Activated T-cell treated with anti-CD3 and anti-CD28 coated beads, Interleukin-2, amount 50 U/mL, for 24 hours (primary cell): ENCODE measurements around the gene NTN1.

Experiments
- DNase-seq: peaks from one replicate; pipeline ENCODE4 v3.0.0-alpha.2; 2020
- H3K27ac Mint-ChIP-seq: 2 replicates; pipeline ENCODE4 v1.8.0; 2020; ENCODE audit warnings: mild to moderate bottlenecking, mixed read lengths
- H3K27me3 Mint-ChIP-seq: 2 replicates; pipeline ENCODE4 v1.8.0; 2020; ENCODE audit warnings: mixed read lengths
- H3K36me3 Mint-ChIP-seq: 2 replicates; pipeline ENCODE4 v1.8.0; 2020; ENCODE audit warnings: low read depth, mixed read lengths
- H3K4me1 Mint-ChIP-seq: 2 replicates; pipeline ENCODE4 v1.8.0; 2020; ENCODE audit warnings: low read depth, mixed read lengths
- H3K4me3 Mint-ChIP-seq: 2 replicates; pipeline ENCODE4 v1.8.0; 2020; ENCODE audit warnings: mild to moderate bottlenecking, moderate library complexity, mixed read lengths
- H3K9me3 Mint-ChIP-seq: 2 replicates; pipeline ENCODE4 v1.8.0; 2020; ENCODE audit warnings: mixed read lengths

The NTN1 gene

GRCh38 chr17:9044772-9045463 is 23.6 kb downstream of the NTN1 start:
- Mint-ChIP-seq H3K4me1 (no peaks in the 10 kb centered on the region), H3K36me3 (no peaks in the 10 kb centered on the region), H3K27ac (no peak overlapping the region), H3K9me3 (no peaks in the 10 kb centered on the region), H3K27me3 (peaks cover 40% of the 10 kb centered on the region), H3K4me3 (no peak overlapping the region)
- no peak for DNase-seq

GRCh38 chr17:9050801-9051401 is 29.6 kb downstream of the NTN1 start:
- H3K4me1 Mint-ChIP-seq: no peaks in the 10 kb centered on the region
- peaks cover 14% of the 10 kb centered on the region for H3K27me3 Mint-ChIP-seq
- no peak overlapping the region for H3K27ac Mint-ChIP-seq
- no peaks in the 10 kb centered on the region for H3K9me3 Mint-ChIP-seq
- H3K4me3 Mint-ChIP-seq: no peak overlapping the region
- no peak for DNase-seq
- no peaks in the 10 kb centered on the region for H3K36me3 Mint-ChIP-seq

- H3K36me3 Mint-ChIP-seq: no peaks in the 10 kb centered on the region
- H3K27me3 Mint-ChIP-seq: peaks cover 10% of the 10 kb centered on the region
- H3K27ac Mint-ChIP-seq: no peak overlapping the region
- no peaks in the 10 kb centered on the region for H3K9me3 Mint-ChIP-seq
- DNase-seq: no peak
- no peak overlapping the region for H3K4me3 Mint-ChIP-seq
- no peaks in the 10 kb centered on the region for H3K4me1 Mint-ChIP-seq
These were observed 30.3 kb downstream of the NTN1 start for GRCh38 chr17:9051561-9051960.

- Mint-ChIP-seq H3K27ac (no peak overlapping the region), H3K4me3 (no peak overlapping the region), H3K36me3 (no peaks in the 10 kb centered on the region), H3K4me1 (no peaks in the 10 kb centered on the region), H3K9me3 (no peaks in the 10 kb centered on the region), H3K27me3 (peaks cover 12% of the 10 kb centered on the region)
- DNase-seq: no peak
These were observed 31.6 kb downstream of the NTN1 start for GRCh38 chr17:9052921-9053320.

GRCh38 chr17:9053406-9053805 is 32.1 kb downstream of the NTN1 start:
- H3K4me3 Mint-ChIP-seq: no peak overlapping the region
- H3K27ac Mint-ChIP-seq: no peak overlapping the region
- no peaks in the 10 kb centered on the region for H3K9me3 Mint-ChIP-seq
- H3K36me3 Mint-ChIP-seq: no peaks in the 10 kb centered on the region
- no peak for DNase-seq
- no peaks in the 10 kb centered on the region for H3K4me1 Mint-ChIP-seq
- H3K27me3 Mint-ChIP-seq: peaks cover 14% of the 10 kb centered on the region

GRCh38 chr17:9054126-9054975 is 33.0 kb downstream of the NTN1 start:
- Mint-ChIP-seq H3K27me3 (peaks cover 9% of the 10 kb centered on the region), H3K36me3 (no peaks in the 10 kb centered on the region), H3K27ac (no peak overlapping the region), H3K9me3 (no peaks in the 10 kb centered on the region), H3K4me1 (no peaks in the 10 kb centered on the region), H3K4me3 (no peak overlapping the region)
- peak; percentile 13 for DNase-seq

GRCh38 chr17:9055281-9055680 is 34.0 kb downstream of the NTN1 start:
- Mint-ChIP-seq H3K4me3 (no peak overlapping the region), H3K9me3 (no peaks in the 10 kb centered on the region), H3K27ac (no peak overlapping the region), H3K36me3 (no peaks in the 10 kb centered on the region), H3K4me1 (no peaks in the 10 kb centered on the region), H3K27me3 (peaks cover 6% of the 10 kb centered on the region)
- DNase-seq: peak; percentile 5

GRCh38 chr17:9056566-9056965 is 35.3 kb downstream of the NTN1 start:
- no peaks in the 10 kb centered on the region for H3K4me1 Mint-ChIP-seq
- no peak overlapping the region for H3K4me3 Mint-ChIP-seq
- H3K9me3 Mint-ChIP-seq: no peaks in the 10 kb centered on the region
- no peak for DNase-seq
- no peaks in the 10 kb centered on the region for H3K36me3 Mint-ChIP-seq
- H3K27me3 Mint-ChIP-seq: peaks cover 6% of the 10 kb centered on the region
- no peak overlapping the region for H3K27ac Mint-ChIP-seq

- Mint-ChIP-seq H3K27ac (no peak overlapping the region), H3K27me3 (peaks cover 6% of the 10 kb centered on the region)
These were observed 36.0 kb downstream of the NTN1 start for GRCh38 chr17:9057310-9057709.

GRCh38 chr17:9062399-9062902 is 41.1 kb downstream of the NTN1 start:
- Mint-ChIP-seq H3K27me3 (peaks cover 10% of the 10 kb centered on the region), H3K9me3 (no peaks in the 10 kb centered on the region), H3K4me1 (no peaks in the 10 kb centered on the region), H3K36me3 (no peaks in the 10 kb centered on the region), H3K4me3 (no peak overlapping the region), H3K27ac (no peak overlapping the region)
- DNase-seq: no peak

More at GRCh38 chr17:9057310-9057709, 36.0 kb downstream of the NTN1 start:
- no peak for DNase-seq
- no peaks in the 10 kb centered on the region for H3K4me1 Mint-ChIP-seq
- no peaks in the 10 kb centered on the region for H3K36me3 Mint-ChIP-seq
- no peak overlapping the region for H3K4me3 Mint-ChIP-seq
- H3K9me3 Mint-ChIP-seq: no peaks in the 10 kb centered on the region

- no peak for DNase-seq
These were observed 43.1 kb downstream of the NTN1 start for GRCh38 chr17:9064311-9064834.

GRCh38 chr17:9071016-9071415 is 49.7 kb downstream of the NTN1 start:
- peaks cover 13% of the 10 kb centered on the region for H3K27me3 Mint-ChIP-seq
- no peak for DNase-seq
- no peaks in the 10 kb centered on the region for H3K36me3 Mint-ChIP-seq
- no peak overlapping the region for H3K27ac Mint-ChIP-seq
- H3K9me3 Mint-ChIP-seq: no peaks in the 10 kb centered on the region
- no peak overlapping the region for H3K4me3 Mint-ChIP-seq
- no peaks in the 10 kb centered on the region for H3K4me1 Mint-ChIP-seq

More at GRCh38 chr17:9064311-9064834, 43.1 kb downstream of the NTN1 start:
- Mint-ChIP-seq H3K9me3 (no peaks in the 10 kb centered on the region), H3K4me1 (no peaks in the 10 kb centered on the region), H3K4me3 (no peak overlapping the region), H3K27me3 (peaks cover 12% of the 10 kb centered on the region), H3K27ac (no peak overlapping the region), H3K36me3 (no peaks in the 10 kb centered on the region)

- Mint-ChIP-seq H3K4me1 (no peaks in the 10 kb centered on the region), H3K36me3 (no peaks in the 10 kb centered on the region)
These were observed 50.6 kb downstream of the NTN1 start for GRCh38 chr17:9071811-9072498.

GRCh38 chr17:9072696-9073339 is 51.5 kb downstream of the NTN1 start:
- H3K4me3 Mint-ChIP-seq: no peak overlapping the region
- no peaks in the 10 kb centered on the region for H3K9me3 Mint-ChIP-seq
- no peaks in the 10 kb centered on the region for H3K36me3 Mint-ChIP-seq
- DNase-seq: no peak
- no peaks in the 10 kb centered on the region for H3K4me1 Mint-ChIP-seq
- H3K27me3 Mint-ChIP-seq: peaks cover 13% of the 10 kb centered on the region
- no peak overlapping the region for H3K27ac Mint-ChIP-seq

More at GRCh38 chr17:9071811-9072498, 50.6 kb downstream of the NTN1 start:
- no peak overlapping the region for H3K27ac Mint-ChIP-seq
- peaks cover 13% of the 10 kb centered on the region for H3K27me3 Mint-ChIP-seq
- no peaks in the 10 kb centered on the region for H3K9me3 Mint-ChIP-seq
- no peak for DNase-seq
- H3K4me3 Mint-ChIP-seq: no peak overlapping the region
